Activated gamma-delta T cell treated with anti-CD3 and anti-CD28 coated beads, Interleukin-2, amount 50 U/mL, for 16 hours (primary cell): ENCODE results near the gene TMEM74B.

ENCODE experiments used
- DNase-seq: peaks from one replicate; pipeline ENCODE4 v3.0.0-alpha.2; 2020; ENCODE audit warnings: low read depth

Gene TMEM74B

DNA sequence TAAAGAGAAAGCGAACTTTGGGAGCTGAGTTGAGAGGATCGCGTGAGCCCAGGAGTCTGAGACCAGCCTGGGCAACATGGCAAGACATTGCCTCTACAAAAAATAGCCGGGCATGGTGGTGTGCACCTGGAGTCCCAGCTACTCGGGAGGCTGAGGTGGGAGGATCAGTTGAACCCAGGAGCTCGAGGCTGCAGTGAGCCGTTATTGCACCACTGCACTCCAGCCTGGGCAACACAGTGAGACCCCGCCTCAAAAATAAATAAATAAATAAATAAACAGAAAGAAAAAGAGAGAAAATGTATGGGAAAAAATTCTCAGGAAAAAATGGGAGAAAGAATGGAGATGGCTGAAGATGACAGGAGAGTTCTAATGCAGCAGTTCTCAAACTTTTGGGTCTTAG lies 21.0 kb upstream of the TMEM74B start:
- no peak for DNase-seq

DNA sequence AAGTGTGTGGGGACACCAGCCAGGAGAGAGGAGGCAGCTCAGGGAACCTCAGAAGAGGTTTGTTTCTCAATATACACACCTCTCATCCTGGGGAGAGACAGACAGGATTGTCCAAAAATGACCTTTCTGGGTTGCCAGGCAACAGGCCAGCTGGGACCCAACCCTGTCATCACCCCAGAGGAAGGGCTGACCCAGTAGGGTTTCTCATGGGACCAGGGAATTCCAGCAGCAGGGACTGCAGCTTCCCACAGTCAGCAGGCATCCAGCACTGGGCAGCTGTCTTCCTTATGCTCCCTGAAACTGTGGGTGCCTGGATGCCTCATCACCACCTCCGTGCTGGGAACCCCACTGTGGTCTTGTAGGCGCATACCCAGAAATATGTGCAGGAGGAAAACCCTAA lies 19.8 kb upstream of the TMEM74B start:
- DNase-seq = no peak

DNA sequence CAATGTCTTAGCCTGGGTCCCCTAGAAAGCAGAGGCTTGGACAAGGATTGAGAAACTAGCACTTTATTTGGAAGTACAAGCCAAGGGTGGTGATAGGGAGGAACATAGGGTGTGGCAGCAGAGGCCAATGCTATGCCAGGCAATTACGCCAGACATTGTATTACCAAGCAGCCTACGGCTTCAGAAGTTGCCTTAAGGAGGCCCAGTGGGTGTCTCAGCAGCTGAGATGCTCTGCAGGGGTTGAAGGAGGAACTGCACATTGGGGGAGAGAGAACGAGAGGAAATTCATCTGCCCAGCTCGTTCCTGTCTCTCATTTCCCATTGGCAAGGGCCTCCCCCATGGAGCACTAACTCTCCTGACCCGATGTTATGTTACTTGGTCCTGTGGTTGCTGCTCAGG lies 19.3 kb upstream of the TMEM74B start:
- DNase-seq = no peak

DNA sequence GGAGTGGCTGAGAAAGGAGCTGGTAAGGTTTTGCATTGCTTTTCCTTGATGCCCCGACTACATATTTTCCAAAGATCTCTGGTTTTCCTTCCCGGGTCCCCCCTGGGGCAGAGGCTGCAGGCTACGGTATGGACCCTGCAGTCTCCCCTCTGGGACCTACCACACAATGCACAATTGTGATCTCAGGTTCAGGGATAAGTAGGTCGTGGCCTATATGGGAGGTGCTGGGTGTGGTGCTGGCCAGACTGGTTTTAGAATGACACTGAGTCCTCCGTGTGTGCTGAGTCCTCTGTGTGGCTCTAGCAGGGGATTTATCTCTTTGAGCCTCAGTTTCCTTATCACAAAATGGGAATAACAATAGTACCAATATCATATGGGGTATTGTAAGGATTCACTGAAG lies 18.8 kb upstream of the TMEM74B start:
- no peak for DNase-seq

DNA sequence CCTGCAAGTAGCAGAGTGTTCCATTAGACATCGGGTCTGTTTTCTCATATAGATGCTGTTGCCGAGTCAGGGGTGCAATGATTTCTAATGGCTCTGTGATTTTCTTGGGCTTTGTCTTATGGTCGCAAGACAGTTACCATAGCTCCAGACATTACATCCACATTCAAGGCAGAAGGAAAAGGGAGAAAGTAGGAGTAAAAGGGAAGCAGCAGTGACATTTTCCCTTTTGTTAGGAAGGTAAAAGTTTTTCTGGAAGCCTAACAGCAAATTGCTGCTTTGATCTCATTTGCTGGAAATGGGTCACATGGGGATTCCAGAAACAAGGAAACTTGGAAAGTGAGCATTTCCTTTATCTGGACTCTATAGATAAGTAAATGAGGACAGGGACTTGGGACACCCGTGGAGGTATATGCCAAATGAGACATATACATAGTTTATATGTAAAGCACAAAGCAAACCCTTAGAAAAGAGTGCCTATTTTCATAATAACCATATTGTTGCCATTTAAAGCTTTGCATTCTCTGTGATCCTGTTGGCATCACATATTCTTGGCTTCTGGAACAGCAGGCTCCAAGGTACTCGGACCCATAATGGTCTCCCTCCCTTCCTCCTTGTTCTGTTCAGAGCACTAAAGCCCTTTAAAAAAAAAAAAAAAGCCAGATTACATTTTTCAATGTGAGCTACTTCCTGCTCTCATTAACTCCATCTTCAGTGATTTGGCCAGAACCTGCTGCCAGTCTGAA lies 18.2 kb upstream of the TMEM74B start, which contains the start of gene C20orf202:
TSS of gene C20orf202 (plus strand) at position 693 of the 743 bp plus-strand sequence. CDS start 132 bp downstream, outside the sequence.
- no peak for DNase-seq

GRCh38 chr20:1199964-1200363 lies 15.2 kb upstream of the TMEM74B start:
- no peak for DNase-seq

- no peak for DNase-seq
Observed at GRCh38 chr20:1199212-1199873, 14.6 kb upstream of the TMEM74B start.

- no peak for DNase-seq
Observed at GRCh38 chr20:1198751-1199150, 14.0 kb upstream of the TMEM74B start.

DNA sequence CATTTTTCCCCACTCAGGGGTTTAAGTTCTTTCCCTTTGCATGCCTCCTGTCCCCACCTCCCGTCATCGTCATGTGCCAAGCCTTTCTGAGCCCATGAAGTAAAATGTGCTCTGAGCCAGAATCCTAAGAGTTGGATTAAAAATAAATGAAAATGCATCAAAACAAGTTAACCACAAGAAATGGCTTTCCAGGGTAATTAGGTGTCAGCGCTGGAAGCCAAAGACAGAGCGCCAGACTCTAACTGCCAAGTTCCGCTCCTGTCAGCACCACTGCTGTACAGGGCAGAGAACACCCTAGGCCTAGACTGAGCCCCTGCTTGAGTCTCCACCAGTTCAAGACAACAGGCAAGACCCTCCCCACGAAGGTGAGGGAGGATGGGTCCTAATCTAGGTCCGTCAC lies 13.0 kb upstream of the TMEM74B start:
- no peak for DNase-seq

GRCh38 chr20:1196634-1197033 lies 11.9 kb upstream of the TMEM74B start:
- no peak for DNase-seq

DNA sequence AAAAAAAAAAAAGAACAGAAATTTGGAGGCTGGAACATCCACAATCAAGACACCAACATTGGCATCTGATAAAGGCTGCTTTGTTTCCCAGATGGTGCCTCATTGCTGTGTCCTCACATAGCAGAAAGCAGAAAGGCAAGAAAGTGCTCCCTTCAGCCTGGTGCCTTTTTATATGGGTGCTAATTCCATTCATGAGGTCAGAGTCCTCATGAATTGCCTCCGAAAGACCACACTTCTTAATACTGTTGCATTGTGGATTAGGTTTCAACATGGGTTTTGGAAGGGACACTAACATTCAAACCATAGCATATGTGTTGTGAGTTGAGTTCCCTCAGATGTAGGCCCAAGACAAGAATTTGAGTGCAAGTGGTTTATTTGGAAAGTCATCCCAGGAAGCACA lies 10.4 kb upstream of the TMEM74B start:
- no peak for DNase-seq

DNA sequence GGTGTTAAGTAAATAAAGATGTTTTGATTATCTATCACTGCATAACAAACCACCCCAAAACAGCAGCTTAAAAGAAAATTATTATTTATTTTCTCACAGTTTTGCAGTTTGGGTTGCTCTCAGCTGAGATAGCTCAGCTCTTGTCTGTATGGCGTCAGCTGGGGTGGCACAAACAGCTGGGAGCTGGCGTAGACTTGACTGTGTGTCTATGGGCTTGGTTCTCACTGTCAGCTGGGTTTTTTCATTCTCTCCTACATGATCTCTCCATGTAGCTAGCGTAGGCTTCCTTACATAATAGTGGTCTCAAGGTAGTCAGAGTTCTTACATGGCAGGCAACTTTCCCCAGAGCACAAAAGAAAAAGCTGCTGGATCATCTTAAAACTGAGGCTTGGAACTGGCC lies 6.5 kb upstream of the TMEM74B start:
- DNase-seq = no peak

- no peak for DNase-seq
Observed at GRCh38 chr20:1190847-1191246, 6.1 kb upstream of the TMEM74B start.

GRCh38 chr20:1189827-1190226 lies 5.0 kb upstream of the TMEM74B start:
- no peak for DNase-seq

- DNase-seq = no peak
Observed at GRCh38 chr20:1188347-1188746, 3.6 kb upstream of the TMEM74B start.

GRCh38 chr20:1187605-1188171 lies 2.9 kb upstream of the TMEM74B start:
- DNase-seq = no peak

- no peak for DNase-seq
Observed at GRCh38 chr20:1186367-1186991, 1.7 kb upstream of the TMEM74B start.

GRCh38 chr20:1185790-1186334 lies 1.1 kb upstream of the TMEM74B start:
- no peak for DNase-seq

GRCh38 chr20:1185316-1185741 lies 548 bp upstream of the TMEM74B start:
- DNase-seq = no peak

- DNase-seq = no peak
Observed at GRCh38 chr20:1184260-1184637, 532 bp downstream of the TMEM74B start.

GRCh38 chr20:1183153-1183552 lies 1.6 kb downstream of the TMEM74B start:
- DNase-seq = no peak

DNA sequence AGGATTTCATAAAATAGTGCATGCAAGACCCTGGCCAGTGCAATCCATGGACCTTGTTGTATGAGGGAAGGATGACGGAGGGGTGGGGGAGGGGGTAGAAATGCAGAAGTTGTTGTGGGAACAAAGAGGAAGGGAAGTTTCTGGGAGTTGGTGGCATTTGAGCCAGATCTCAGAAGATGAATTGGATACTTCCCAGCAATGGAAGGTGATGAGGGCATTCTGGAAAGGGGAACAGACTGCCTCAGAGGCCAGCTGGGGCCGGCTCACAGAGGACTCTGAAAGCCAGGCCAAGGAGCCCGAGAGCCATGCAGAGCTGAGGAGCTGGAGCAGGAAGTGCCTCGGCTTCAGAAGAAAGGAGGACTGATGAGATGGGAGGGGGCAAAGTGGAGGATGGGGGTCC lies 2.7 kb downstream of the TMEM74B start:
- DNase-seq = no peak

DNA sequence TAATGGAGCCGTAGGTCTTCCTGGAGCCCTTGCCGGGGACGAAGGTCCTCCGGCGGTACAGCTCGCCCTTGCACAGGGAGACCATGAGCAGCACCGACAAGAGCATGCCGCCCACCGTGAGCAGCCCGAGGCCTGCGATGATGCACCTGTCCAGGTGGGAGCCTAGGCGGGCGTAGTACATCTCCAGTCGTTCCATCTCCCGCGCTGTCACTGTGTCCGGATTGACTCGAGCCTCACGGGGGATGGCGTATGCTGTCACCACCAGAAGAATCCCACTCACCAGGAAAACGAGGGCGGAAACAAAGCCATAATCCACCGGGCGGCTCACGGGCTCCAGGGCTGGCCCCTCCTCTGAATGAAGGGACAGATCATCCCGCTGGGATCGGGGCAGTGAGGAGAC lies 3.8 kb downstream of the TMEM74B start:
- DNase-seq = no peak
